Ureter (tissue), 1 donor: ENCODE results near the gene SLC23A1. TPM values are rescaled to one million over a fixed set of nuclear protein-coding genes. Genes with fewer than 3 reads are reported as not detected.
A peak's percentile ranks its signal among the peaks of the same experiment; 100 is the strongest.
"Not testable (repeated sequence)": the region's sequence is repeated elsewhere in the genome, so short reads cannot be mapped to it uniquely, and the experiment has no call there.

Experiments used
- DNase-seq: peaks from one replicate; pipeline ENCODE4 v3.0.0-alpha.2; 2020; ENCODE audit warnings: low spot score
- total RNA-seq: library from RNA; stranded (reverse); gene quantifications from one replicate; pipeline ENCODE4 v1.2.4, GENCODE V29; 2023
- donor health status: DM: yes; HTN: yes; CAD: no.

The SLC23A1 gene
- total RNA-seq, 1 donor from 2014 or later, result 0.65 TPM

- DNase-seq, result no peak
These were observed 6.9 kb upstream of the SLC23A1 start, which contains the start of gene MZB1 for GRCh38 chr5:139389701-139390638. MZB1 (minus strand) TSS chr5:139389913; CDS start chr5:139389856, 57 bp downstream.

- DNase-seq, result no peak
These were observed 5.2 kb upstream of the SLC23A1 start for GRCh38 chr5:139388198-139388821.

- no peak for DNase-seq
These were observed 4.6 kb upstream of the SLC23A1 start for GRCh38 chr5:139387611-139388197.

GRCh38 chr5:139386956-139387355 lies 3.9 kb upstream of the SLC23A1 start:
- DNase-seq, result not testable (repeated sequence)

- DNase-seq, result no peak
These were observed 2.9 kb upstream of the SLC23A1 start for GRCh38 chr5:139386050-139386438.

- no peak for DNase-seq
These were observed 2.3 kb upstream of the SLC23A1 start for GRCh38 chr5:139385061-139386049.

GRCh38 chr5:139384591-139385051 lies 1.5 kb upstream of the SLC23A1 start:
- DNase-seq, result no peak

- DNase-seq, result no peak
These were observed 995 bp upstream of the SLC23A1 start for GRCh38 chr5:139383993-139384590.

- no peak for DNase-seq
These were observed 290 bp downstream of the SLC23A1 start for GRCh38 chr5:139382807-139383206.

GRCh38 chr5:139381837-139382761 lies 998 bp downstream of the SLC23A1 start:
- DNase-seq, result no peak

- no peak for DNase-seq
These were observed 3.3 kb downstream of the SLC23A1 start for GRCh38 chr5:139379626-139380449.

GRCh38 chr5:139378941-139379361 lies 4.1 kb downstream of the SLC23A1 start:
- no peak for DNase-seq

GRCh38 chr5:139378101-139378825 lies 4.8 kb downstream of the SLC23A1 start:
- DNase-seq, result no peak

GRCh38 chr5:139377226-139377625 lies 5.9 kb downstream of the SLC23A1 start:
- DNase-seq, result no peak

GRCh38 chr5:139376364-139376763 lies 6.7 kb downstream of the SLC23A1 start:
- no peak for DNase-seq

GRCh38 chr5:139374909-139375308 lies 8.2 kb downstream of the SLC23A1 start:
- DNase-seq, result peak; percentile 26

GRCh38 chr5:139371482-139372435 lies 11.3 kb downstream of the SLC23A1 start:
- no peak for DNase-seq
